H9 (cell line): ENCODE data around the gene RASA4B. TPM values are rescaled to one million over a fixed set of nuclear protein-coding genes. Genes with fewer than 3 reads are reported as not detected.
"Not testable (repeated sequence)": the region's sequence is repeated elsewhere in the genome, so short reads cannot be mapped to it uniquely, and the experiment has no call there.

ENCODE experiments used
- DNase-seq: peaks from one replicate; pipeline ENCODE4 v3.0.0-alpha.2; 2017
- H2AFZ ChIP-seq: one replicate; pipeline ENCODE4 v1.6.1; 2013; ENCODE audit warnings: mild to moderate bottlenecking, low read length, control low read depth, moderate library complexity
- H2AK5ac ChIP-seq: 2 replicates; pipeline ENCODE4 v1.6.1; 2013; ENCODE audit warnings: low read length, control low read depth, mixed read lengths; ENCODE audit not compliant: insufficient read length
- H2BK120ac ChIP-seq: one replicate; pipeline ENCODE4 v1.6.1; 2013; ENCODE audit warnings: low read depth, mild to moderate bottlenecking, low read length, control low read depth, inconsistent platforms; ENCODE audit not compliant: poor library complexity, severe bottlenecking
- H2BK12ac ChIP-seq: 2 replicates; pipeline ENCODE4 v1.6.1; 2013; ENCODE audit warnings: low read length, control low read depth, mixed read lengths, low read depth; ENCODE audit not compliant: insufficient read length
- H2BK15ac ChIP-seq: 2 replicates; pipeline ENCODE4 v1.6.1; 2013; ENCODE audit warnings: low read depth, low read length, control low read depth
- H2BK20ac ChIP-seq: one replicate; pipeline ENCODE4 v1.6.1; 2013; ENCODE audit warnings: low read depth, mild to moderate bottlenecking, low read length, control low read depth, inconsistent platforms; ENCODE audit not compliant: poor library complexity, severe bottlenecking
- H2BK5ac ChIP-seq: 2 replicates; pipeline ENCODE4 v1.6.1; 2013; ENCODE audit warnings: low read length, control low read depth, mixed read lengths; ENCODE audit not compliant: insufficient read length
- H3K14ac ChIP-seq: 2 replicates; pipeline ENCODE4 v1.6.1; 2013; ENCODE audit warnings: low read length, control low read depth; ENCODE audit not compliant: insufficient read depth
- H3K18ac ChIP-seq: 2 replicates; pipeline ENCODE4 v1.6.1; 2013; ENCODE audit warnings: low read depth, mild to moderate bottlenecking, mixed read lengths, low read length, control low read depth; ENCODE audit not compliant: insufficient read length
- H3K23ac ChIP-seq: 2 replicates; pipeline ENCODE4 v1.6.1; 2013; ENCODE audit warnings: low read length, control low read depth, mixed read lengths, low read depth; ENCODE audit not compliant: insufficient read length
- H3K23me2 ChIP-seq: 2 replicates; pipeline ENCODE4 v1.6.1; 2013; ENCODE audit warnings: low read depth, mild to moderate bottlenecking, mixed read lengths, low read length, control low read depth; ENCODE audit not compliant: insufficient read length, poor library complexity, severe bottlenecking
- H3K27ac ChIP-seq: 2 replicates; pipeline ENCODE4 v1.5.1; 2013; ENCODE audit warnings: low read length, control low read depth, mixed read lengths, low read depth; ENCODE audit not compliant: insufficient read length
- H3K27me3 ChIP-seq: 2 replicates; pipeline ENCODE4 v1.6.1; 2013; ENCODE audit warnings: low read length, control low read depth, inconsistent platforms; ENCODE audit not compliant: insufficient read depth
- H3K4ac ChIP-seq: 2 replicates; pipeline ENCODE4 v1.6.1; 2013; ENCODE audit warnings: low read depth, mild to moderate bottlenecking, control low read depth, inconsistent platforms, low read length, moderate library complexity
- H3K4me1 ChIP-seq: 2 replicates; pipeline ENCODE4 v1.6.1; 2013; ENCODE audit warnings: low read length, control low read depth, inconsistent platforms; ENCODE audit not compliant: insufficient read depth
- H3K4me2 ChIP-seq: 2 replicates; pipeline ENCODE4 v1.6.1; 2013; ENCODE audit warnings: low read length, control low read depth, mixed read lengths; ENCODE audit not compliant: insufficient read length, insufficient read depth
- H3K56ac ChIP-seq: 2 replicates; pipeline ENCODE4 v1.6.1; 2013; ENCODE audit warnings: low read depth, mild to moderate bottlenecking, mixed read lengths, low read length, control low read depth; ENCODE audit not compliant: insufficient read length
- H3K79me1 ChIP-seq: 2 replicates; pipeline ENCODE4 v1.6.1; 2013; ENCODE audit warnings: low read depth, mild to moderate bottlenecking, moderate library complexity, low read length, control low read depth, inconsistent platforms; ENCODE audit not compliant: insufficient read depth, poor library complexity, severe bottlenecking
- H3K79me2 ChIP-seq: 2 replicates; pipeline ENCODE4 v1.6.1; 2013; ENCODE audit warnings: low read length, control low read depth, inconsistent platforms; ENCODE audit not compliant: insufficient read depth
- H3K9ac ChIP-seq: 2 replicates; pipeline ENCODE4 v1.6.1; 2013; ENCODE audit warnings: low read length, control low read depth, mixed read lengths; ENCODE audit not compliant: insufficient read length; ENCODE audit errors: extremely low read depth
- H3K9me3 ChIP-seq: one replicate; pipeline ENCODE4 v1.6.1; 2013; ENCODE audit warnings: low read depth, low read length, inconsistent platforms; ENCODE audit not compliant: control insufficient read depth
- H3T11ph ChIP-seq: one replicate; pipeline ENCODE4 v1.6.1; 2013; ENCODE audit warnings: mild to moderate bottlenecking, low read length, control low read depth, inconsistent platforms
- H4K20me1 ChIP-seq: one replicate; pipeline ENCODE4 v1.6.1; 2013; ENCODE audit not compliant: control insufficient read depth, insufficient read length, insufficient read depth
- H4K5ac ChIP-seq: 2 replicates; pipeline ENCODE4 v1.6.1; 2013; ENCODE audit warnings: low read depth, mild to moderate bottlenecking, mixed read lengths, low read length, control low read depth; ENCODE audit not compliant: insufficient read length
- H4K8ac ChIP-seq: replicated peaks from 2 replicates; pipeline ENCODE4 v1.6.1; 2013; ENCODE audit warnings: low read length, control low read depth, mixed read lengths, low read depth; ENCODE audit not compliant: insufficient read length
- H4K91ac ChIP-seq: 2 replicates; pipeline ENCODE4 v1.6.1; 2013; ENCODE audit warnings: low read depth, mild to moderate bottlenecking, moderate library complexity, mixed read lengths, low read length, control low read depth; ENCODE audit not compliant: insufficient read length
- H3K27ac Mint-ChIP-seq, 3 experiments: 2 replicates in 2 of 3; 3 replicates in 1 of 3; pipeline ENCODE4 v1.8.0; 2020 to 2021; ENCODE audit warnings: mixed read lengths in 3 of 3, mild to moderate bottlenecking in 1 of 3, moderate library complexity in 1 of 3
- H3K27me3 Mint-ChIP-seq: 2 replicates; pipeline ENCODE4 v1.8.0; 2021; ENCODE audit warnings: low read depth, mild to moderate bottlenecking, moderate library complexity, mixed read lengths
- H3K36me3 Mint-ChIP-seq, 3 experiments: 2 replicates in 2 of 3; 3 replicates in 1 of 3; pipeline ENCODE4 v1.8.0; 2020 to 2021; ENCODE audit warnings: low read depth in 3 of 3, mixed read lengths in 3 of 3; ENCODE audit not compliant: insufficient read depth in 1 of 3
- H3K4me1 Mint-ChIP-seq, 2 experiments: 2 replicates each; pipeline ENCODE4 v1.8.0; 2020; ENCODE audit warnings: mixed read lengths in 2 of 2
- H3K4me3 Mint-ChIP-seq, 2 experiments: 2 replicates in 1 of 2; 3 replicates in 1 of 2; pipeline ENCODE4 v1.8.0; 2020 to 2021; ENCODE audit warnings: mild to moderate bottlenecking in 2 of 2, mixed read lengths in 2 of 2, moderate library complexity in 1 of 2
- H3K9me3 Mint-ChIP-seq, 2 experiments: 2 replicates in 1 of 2; 3 replicates in 1 of 2; pipeline ENCODE4 v1.8.0; 2020; ENCODE audit warnings: mild to moderate bottlenecking in 2 of 2, mixed read lengths in 2 of 2, moderate library complexity in 1 of 2
- WGBS: extraction: QIAGEN DNeasy Blood & Tissue Kit; methylation state at CpG from one replicate; pipeline ENCODE4 v1.1.7; 2013; ENCODE audit warnings: missing lambda C conversion rate, low lambda C conversion rate, mixed read lengths; ENCODE audit not compliant: insufficient read length; ENCODE audit errors: extremely low coverage; 5-methylcytosine and 5-hydroxymethylcytosine counted together
- total RNA-seq: library from RNA; stranded (reverse); gene quantifications from 2 replicates; pipeline ENCODE4 v1.2.1, GENCODE V29; 2021

Gene RASA4B
- total RNA-seq, 1 experiment from 2014 or later = 3.7 TPM

DNA sequence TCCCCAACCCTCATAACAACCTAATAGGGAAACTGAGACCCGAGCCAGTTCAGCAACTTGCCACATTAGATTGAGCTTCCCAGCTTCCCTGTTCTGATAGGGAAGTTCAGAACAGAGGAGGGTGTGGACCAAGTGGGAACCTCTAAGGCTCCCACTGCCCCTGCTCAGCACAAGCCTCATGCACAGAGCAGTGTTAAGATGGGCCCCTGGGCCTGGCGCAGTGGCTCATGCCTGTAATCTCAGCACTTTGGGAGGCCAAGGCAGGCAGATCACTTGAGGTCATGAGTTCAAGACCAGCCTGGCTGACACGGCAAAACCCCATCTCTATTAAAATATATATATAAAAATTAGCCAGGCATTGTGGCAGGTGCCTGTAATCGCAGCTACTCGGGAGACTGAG lies 20.3 kb downstream of the RASA4B start:
- not testable (repeated sequence) for H3K56ac ChIP-seq, H3K27me3 ChIP-seq, H3K79me2 ChIP-seq, H3K23me2 ChIP-seq, H3K27ac Mint-ChIP-seq, H3K27ac ChIP-seq, H3K27me3 Mint-ChIP-seq, H3K4me3 Mint-ChIP-seq, H2BK120ac ChIP-seq, H4K5ac ChIP-seq, H2AFZ ChIP-seq, H3K79me1 ChIP-seq, H2BK5ac ChIP-seq, H4K8ac ChIP-seq, H3K4me2 ChIP-seq, H3K23ac ChIP-seq, H4K91ac ChIP-seq, H2BK20ac ChIP-seq, H3K4me1 Mint-ChIP-seq, H3K18ac ChIP-seq, H3K9me3 ChIP-seq, H2BK12ac ChIP-seq, H3K14ac ChIP-seq, H3K36me3 Mint-ChIP-seq, H3K9ac ChIP-seq, H2BK15ac ChIP-seq, H3K4me1 ChIP-seq, H4K20me1 ChIP-seq, H3K4ac ChIP-seq, H2AK5ac ChIP-seq, H3T11ph ChIP-seq, DNase-seq, H3K9me3 Mint-ChIP-seq
- WGBS = no CpG with 5 or more reads among the region's 5 CpGs

DNA sequence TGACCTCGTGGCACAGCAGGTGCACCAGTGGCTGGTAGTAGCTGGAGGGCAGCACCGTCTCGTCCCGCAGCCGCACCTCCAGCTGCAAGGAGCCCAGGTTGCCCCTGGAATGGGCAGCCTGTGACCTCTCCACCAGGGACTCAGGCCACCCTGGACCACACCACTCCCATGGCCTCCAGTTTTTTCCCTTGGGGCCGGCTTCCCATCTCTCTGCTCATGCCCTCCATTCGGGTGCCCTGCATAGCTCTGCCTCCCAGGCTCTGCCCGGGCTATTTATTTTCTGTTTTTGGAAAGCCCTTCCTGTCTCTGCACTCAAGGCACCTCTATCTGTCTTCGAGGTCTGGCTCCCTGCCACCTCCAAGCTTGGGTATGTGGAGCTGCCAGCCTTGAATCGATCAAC lies 20.7 kb downstream of the RASA4B start:
- H2BK5ac ChIP-seq, H3K4me1 ChIP-seq, H3K4me2 ChIP-seq, H3K27ac ChIP-seq, H2AK5ac ChIP-seq, H4K91ac ChIP-seq, H3K27me3 ChIP-seq, H3K18ac ChIP-seq, H4K5ac ChIP-seq, H3K9ac ChIP-seq, H2BK15ac ChIP-seq, H3K27me3 Mint-ChIP-seq, H3K4me3 Mint-ChIP-seq, H2BK120ac ChIP-seq, H3K79me1 ChIP-seq, H2BK12ac ChIP-seq, H3K23me2 ChIP-seq, H3K4me1 Mint-ChIP-seq, H2AFZ ChIP-seq, H3K9me3 Mint-ChIP-seq, H3K56ac ChIP-seq, H3K14ac ChIP-seq, H3K9me3 ChIP-seq, H3K23ac ChIP-seq, H2BK20ac ChIP-seq, H3T11ph ChIP-seq, H3K27ac Mint-ChIP-seq, H4K20me1 ChIP-seq, H3K36me3 Mint-ChIP-seq, H3K79me2 ChIP-seq, DNase-seq, H4K8ac ChIP-seq, H3K4ac ChIP-seq: not testable (repeated sequence)
- no CpG with 5 or more reads among the region's 10 CpGs for WGBS
